Mucosa of descending colon (tissue), 3 donors: ENCODE results near the gene FAM53B. TPM values are rescaled to one million over a fixed set of nuclear protein-coding genes. Genes with fewer than 3 reads are reported as not detected.
A peak's percentile ranks its signal among the peaks of the same experiment; 100 is the strongest.

Experiments used
- ATAC-seq: fragments of 200-7000 bp; cut with Tn5 transposase; one replicate; pipeline ENCODE4 v1.9.1; 2020; ENCODE audit warnings: mild to moderate bottlenecking, moderate library complexity
- DNase-seq, 3 donors: peaks; one replicate each; pipeline ENCODE4 v3.0.0-alpha.2; 2020
- H3K36me3 ChIP-seq: fragments of 200-600 bp; one replicate; pipeline ENCODE4 v1.8.0; 2021; ENCODE audit warnings: low read depth, mild to moderate bottlenecking
- H3K4me1 ChIP-seq: fragments of 200-600 bp; one replicate; pipeline ENCODE4 v1.8.0; 2021; ENCODE audit warnings: low read depth, mild to moderate bottlenecking
- H3K4me3 ChIP-seq: fragments of 200-600 bp; one replicate; pipeline ENCODE4 v1.8.0; 2021; ENCODE audit warnings: mild to moderate bottlenecking
- H3K9me3 ChIP-seq: fragments of 200-600 bp; one replicate; pipeline ENCODE4 v1.8.0; 2021; ENCODE audit warnings: mild to moderate bottlenecking
- CTCF ChIP-seq: fragments of 200-600 bp; IDR thresholded peaks from one replicate; pipeline ENCODE4 v1.8.0; 2022; ENCODE audit warnings: antibody characterized with exemption, mild to moderate bottlenecking
- intact Hi-C, 2 donors: fragments of 100-400 bp; cut with DNase I in 1 of 2; cut with micrococcal nuclease in 1 of 2; formaldehyde crosslinking; loops; one replicate each; pipeline versions ENCODE4 v1.11.0 to v1.11.1; 2022; cut with DNase I, micrococcal nuclease
- total RNA-seq, 3 donors: library from RNA; stranded (reverse); fragmentation: NEBNext Ultra II Directional in 2 of 3; extraction: Animal tissue kit (Norgen Biotek cat#: 25700) in 2 of 3; gene quantifications; one replicate each; pipeline versions ENCODE4 v1.2.1 to v1.2.4, GENCODE V29; 2021 to 2023
- donor health status: DM: no; HTN: no; CAD: no; lungs with moderate emphysema.
- donor health status: DM: no; HTN: no; CAD: no.
- donor health status: DM: no; HTN: yes; CAD: no.

Gene FAM53B
- total RNA-seq, 3 donors from 2014 or later, result 37.2 to 48.0 (median 44.2) TPM

DNA sequence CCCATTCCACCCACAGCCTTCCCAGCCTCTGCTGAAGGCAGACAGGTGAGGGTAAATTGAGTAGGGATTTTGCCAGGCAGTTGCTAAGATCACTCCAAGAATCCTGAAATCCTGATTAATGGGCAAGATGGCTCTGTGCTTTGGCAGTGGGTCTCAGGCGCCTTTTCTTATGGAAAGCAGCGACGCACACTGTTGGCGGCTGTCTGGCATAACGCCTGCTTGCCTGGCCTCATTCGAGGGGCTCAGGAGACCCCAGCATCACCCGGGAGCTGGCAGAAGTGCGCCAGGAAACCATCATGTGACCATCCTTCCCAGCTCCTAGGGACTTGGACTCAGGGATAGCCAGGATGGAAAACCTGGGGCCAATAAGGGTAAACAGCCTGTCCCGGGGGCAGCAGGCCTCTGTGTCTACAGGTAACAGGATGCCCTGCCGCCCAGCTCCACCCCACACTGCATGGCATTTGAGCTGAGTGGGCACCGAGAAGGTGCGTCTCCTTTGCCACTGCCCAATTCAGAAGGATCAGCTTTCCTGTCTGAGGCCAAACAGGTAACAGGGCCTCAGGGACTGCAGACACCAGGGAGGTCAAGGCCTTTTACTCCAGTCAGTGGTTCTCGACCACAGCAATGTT lies 98.6 kb downstream of the FAM53B start:
- ATAC-seq (no peak), DNase-seq (peak in 1 of 3 donors; percentile 44)
- Histone ChIP-seq H3K36me3 (no peaks in the 10 kb centered on the region), H3K9me3 (no peaks in the 10 kb centered on the region), H3K4me3 (no peak overlapping the region), H3K4me1 (peaks cover 33% of the 10 kb centered on the region)
- intact Hi-C loops, result loop anchor here (10.0 kb wide), 1 partner anchor 99 kb away; the partner anchor contains the start of gene FAM53B (in 2 of the 2)
- TF ChIP-seq CTCF, result no peak

- intact Hi-C loops, result loop anchor here (10.0 kb wide), 1 partner anchor 100 kb away; the partner anchor contains the start of gene FAM53B (in 2 of the 2)
- Histone ChIP-seq H3K4me1 (peaks cover 33% of the 10 kb centered on the region), H3K9me3 (no peaks in the 10 kb centered on the region), H3K4me3 (no peak overlapping the region), H3K36me3 (no peaks in the 10 kb centered on the region)
- DNase-seq (peak in 1 of 3 donors; percentile 50), ATAC-seq (no peak)
- TF ChIP-seq CTCF, result no peak
These were observed 99.3 kb downstream of the FAM53B start for GRCh38 chr10:124644771-124645415.

DNA sequence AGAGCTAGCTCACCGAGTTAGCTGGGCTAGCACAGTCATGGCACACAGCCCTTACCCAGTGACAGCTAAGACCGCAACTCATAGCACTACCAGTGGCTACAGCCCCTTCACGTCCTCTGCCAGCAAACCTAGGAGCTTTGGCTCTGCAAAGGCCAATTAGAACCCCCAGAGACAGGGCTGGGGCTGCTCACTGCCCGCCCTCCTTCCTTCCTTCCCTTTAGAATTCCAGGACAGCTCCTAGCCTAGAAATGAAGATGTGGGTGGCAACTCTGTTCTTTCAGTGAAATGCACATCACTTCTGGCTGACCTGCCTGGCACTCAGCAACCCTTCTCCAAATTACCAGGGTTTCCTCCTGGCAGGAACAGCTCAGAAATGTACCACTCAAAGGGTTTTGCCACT lies 99.9 kb downstream of the FAM53B start:
- H3K9me3 ChIP-seq, result no peaks in the 10 kb centered on the region
- no peak for TF ChIP-seq CTCF
- intact Hi-C loops, result loop anchor here (10.0 kb wide), 1 partner anchor 101 kb away; the partner anchor contains the start of gene FAM53B (in 2 of the 2)
- H3K4me1 ChIP-seq, result peaks cover 29% of the 10 kb centered on the region
- no peak overlapping the region for H3K4me3 ChIP-seq
- no peaks in the 10 kb centered on the region for H3K36me3 ChIP-seq
- no peak for ATAC-seq
- no peak for DNase-seq

- Histone ChIP-seq H3K9me3 (no peaks in the 10 kb centered on the region), H3K4me3 (no peak overlapping the region), H3K4me1 (peaks cover 24% of the 10 kb centered on the region), H3K36me3 (no peaks in the 10 kb centered on the region)
- TF ChIP-seq CTCF, result no peak
- DNase-seq, result peak in 1 of 3 donors; percentile 25
- no peak for ATAC-seq
- intact Hi-C loops, result loop anchor here (10.0 kb wide), 1 partner anchor 101 kb away; the partner anchor contains the start of gene FAM53B (in 2 of the 2)
These were observed 100.7 kb downstream of the FAM53B start for GRCh38 chr10:124643330-124644009.

DNA sequence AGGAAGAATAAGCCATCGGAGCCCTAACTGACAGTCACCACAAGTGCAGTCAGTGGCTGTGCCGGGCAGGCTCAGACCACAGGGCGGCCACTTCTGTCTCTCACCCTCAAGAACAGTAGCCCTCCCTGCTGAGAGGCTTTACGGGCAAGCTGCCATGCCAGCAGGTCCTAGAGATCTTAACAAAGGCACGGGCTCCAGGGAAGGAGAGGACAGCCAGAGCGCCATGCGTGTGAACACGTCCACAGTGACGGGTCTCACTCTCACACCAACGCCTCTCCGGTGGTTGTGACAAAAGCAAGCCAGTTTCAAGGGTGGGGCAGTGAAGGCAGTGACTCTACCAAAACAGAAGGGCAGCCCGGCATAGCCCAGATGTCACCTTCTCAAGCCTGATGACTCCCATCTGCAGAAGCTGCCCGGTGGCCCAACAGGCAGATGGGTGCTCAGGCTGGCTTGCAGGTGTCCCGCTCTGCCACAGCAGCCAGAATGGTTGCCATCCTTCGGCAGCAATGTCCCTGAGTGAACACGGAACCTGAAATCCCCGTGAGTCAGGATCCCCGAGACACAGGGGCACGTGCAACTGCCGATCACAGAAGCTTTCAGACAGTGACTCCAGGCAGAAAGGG lies 102.0 kb downstream of the FAM53B start:
- Histone ChIP-seq H3K4me3 (no peak overlapping the region), H3K4me1 (peaks cover 13% of the 10 kb centered on the region), H3K36me3 (no peaks in the 10 kb centered on the region), H3K9me3 (no peaks in the 10 kb centered on the region)
- no peak for TF ChIP-seq CTCF
- ATAC-seq, result no peak
- intact Hi-C loops, result loop anchor here (10.0 kb wide), 1 partner anchor 103 kb away; the partner anchor contains the start of gene FAM53B (in 2 of the 2)
- peak in 1 of 3 donors; percentile 50 for DNase-seq
